ENCODE measurements around the gene SCUBE1.

- TF ChIP-seq, protein P1, sequence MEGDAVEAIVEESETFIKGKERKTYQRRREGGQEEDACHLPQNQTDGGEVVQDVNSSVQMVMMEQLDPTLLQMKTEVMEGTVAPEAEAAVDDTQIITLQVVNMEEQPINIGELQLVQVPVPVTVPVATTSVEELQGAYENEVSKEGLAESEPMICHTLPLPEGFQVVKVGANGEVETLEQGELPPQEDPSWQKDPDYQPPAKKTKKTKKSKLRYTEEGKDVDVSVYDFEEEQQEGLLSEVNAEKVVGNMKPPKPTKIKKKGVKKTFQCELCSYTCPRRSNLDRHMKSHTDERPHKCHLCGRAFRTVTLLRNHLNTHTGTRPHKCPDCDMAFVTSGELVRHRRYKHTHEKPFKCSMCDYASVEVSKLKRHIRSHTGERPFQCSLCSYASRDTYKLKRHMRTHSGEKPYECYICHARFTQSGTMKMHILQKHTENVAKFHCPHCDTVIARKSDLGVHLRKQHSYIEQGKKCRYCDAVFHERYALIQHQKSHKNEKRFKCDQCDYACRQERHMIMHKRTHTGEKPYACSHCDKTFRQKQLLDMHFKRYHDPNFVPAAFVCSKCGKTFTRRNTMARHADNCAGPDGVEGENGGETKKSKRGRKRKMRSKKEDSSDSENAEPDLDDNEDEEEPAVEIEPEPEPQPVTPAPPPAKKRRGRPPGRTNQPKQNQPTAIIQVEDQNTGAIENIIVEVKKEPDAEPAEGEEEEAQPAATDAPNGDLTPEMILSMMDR (IDR thresholded peaks at IDR 0.05): no peak
- TF ChIP-seq EZH2phosphoT487 (IDR thresholded peaks at IDR 0.05) (no peak), EZH2 (IDR thresholded peaks at IDR 0.05) (no peak)
Observed at GRCh38 chr22:43202326-43202725, 140.8 kb downstream of the SCUBE1 start.
